Stimulated activated CD4-positive, alpha-beta T cell treated with anti-CD3 and anti-CD28 coated beads, Interleukin-15, amount 100 ng/mL, for 48 hours (primary cell): ENCODE data around the gene SCARF1.
A peak's percentile ranks its signal among the peaks of the same experiment; 100 is the strongest.

Experiments used
- DNase-seq, 2 donors: peaks; one replicate each; pipeline ENCODE4 v3.0.0-alpha.2; 2020; ENCODE audit warnings: low read depth in 2 of 2

SCARF1 gene

GRCh38 chr17:1648963-1649843 lies 3.7 kb upstream of the SCARF1 start:
- DNase-seq, result peak; percentile 86 to 93

- no peak for DNase-seq
Measured at GRCh38 chr17:1648173-1648962, 2.8 kb upstream of the SCARF1 start.

- DNase-seq, result no peak
Measured at GRCh38 chr17:1647802-1648171, 2.3 kb upstream of the SCARF1 start.

GRCh38 chr17:1646199-1646875 lies 805 bp upstream of the SCARF1 start:
- DNase-seq, result no peak

- DNase-seq, result peak in 1 of 2 donors; percentile 45
Measured at GRCh38 chr17:1644493-1645206, 882 bp downstream of the SCARF1 start.

- no peak for DNase-seq
Measured at GRCh38 chr17:1643999-1644492, 1.5 kb downstream of the SCARF1 start.

- DNase-seq, result peak in 1 of 2 donors; percentile 34
Measured at GRCh38 chr17:1643293-1643998, 2.1 kb downstream of the SCARF1 start.

GRCh38 chr17:1641065-1641403 lies 4.5 kb downstream of the SCARF1 start:
- DNase-seq, result no peak

GRCh38 chr17:1640329-1641064 lies 5.0 kb downstream of the SCARF1 start:
- DNase-seq, result no peak

- no peak for DNase-seq
Measured at GRCh38 chr17:1639549-1640180, 5.9 kb downstream of the SCARF1 start.

GRCh38 chr17:1638624-1639300 lies 6.8 kb downstream of the SCARF1 start:
- DNase-seq, result no peak

GRCh38 chr17:1638171-1638590 lies 7.4 kb downstream of the SCARF1 start:
- no peak for DNase-seq

GRCh38 chr17:1636732-1637285 lies 8.7 kb downstream of the SCARF1 start:
- DNase-seq, result no peak

- no peak for DNase-seq
Measured at GRCh38 chr17:1635675-1636465, 9.7 kb downstream of the SCARF1 start.

GRCh38 chr17:1634841-1635650 lies 10.5 kb downstream of the SCARF1 start:
- DNase-seq, result no peak

GRCh38 chr17:1630662-1631061 lies 14.9 kb downstream of the SCARF1 start:
- no peak for DNase-seq
